Fibroblast of mammary gland (primary cell): ENCODE data around the gene SERPINA9.

Experiments used
- DNase-seq: peaks from one replicate; pipeline ENCODE4 v3.0.0-alpha.2; 2010; ENCODE audit warnings: low read depth
- H3K4me3 ChIP-seq: 2 replicates; pipeline ENCODE4 v1.5.1; 2011; ENCODE audit warnings: low read depth, mild to moderate bottlenecking, low read length, moderate library complexity; ENCODE audit not compliant: control insufficient read depth
- TF ChIP-seq, protein P1 (sequence below): conservative IDR thresholded peaks from 2 replicates; pipeline ENCODE4 v1.5.1; 2011; ENCODE audit warnings: low read depth, low read length, inconsistent platforms; ENCODE audit not compliant: control insufficient read depth, insufficient read depth

SERPINA9 gene

DNA sequence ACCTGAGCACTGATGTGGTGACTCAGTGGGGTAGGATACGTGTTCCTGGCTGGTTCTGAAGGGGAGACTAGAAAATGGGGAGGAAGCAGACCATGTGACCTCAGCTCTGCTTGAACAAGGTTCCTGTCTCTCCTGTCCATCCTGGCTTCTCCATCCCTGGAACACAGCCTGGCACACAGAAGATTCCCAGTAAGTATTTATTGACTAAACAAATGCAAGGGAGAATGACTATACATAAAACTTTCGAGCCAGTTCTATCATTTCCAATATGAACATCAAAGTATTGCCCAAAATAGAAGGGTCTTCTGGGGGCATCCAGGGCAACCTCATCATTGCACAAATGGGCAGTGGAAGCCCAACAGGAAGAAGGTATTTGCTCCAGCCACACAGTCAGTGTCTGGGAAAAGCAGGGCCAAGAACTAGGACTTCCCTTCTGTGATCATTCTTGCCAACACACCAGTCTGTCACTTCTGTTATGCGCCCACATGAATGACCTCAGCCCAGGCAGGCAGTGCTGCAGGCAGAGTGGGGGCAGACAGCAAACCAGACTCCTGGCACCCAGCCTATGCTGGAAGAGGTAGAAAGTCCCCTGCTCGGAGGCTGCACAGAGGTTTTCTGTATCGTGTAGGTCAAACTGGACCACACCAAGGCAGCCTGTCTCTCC is 5.6 kb upstream of the SERPINA9 start:
- TF ChIP-seq, protein P1, sequence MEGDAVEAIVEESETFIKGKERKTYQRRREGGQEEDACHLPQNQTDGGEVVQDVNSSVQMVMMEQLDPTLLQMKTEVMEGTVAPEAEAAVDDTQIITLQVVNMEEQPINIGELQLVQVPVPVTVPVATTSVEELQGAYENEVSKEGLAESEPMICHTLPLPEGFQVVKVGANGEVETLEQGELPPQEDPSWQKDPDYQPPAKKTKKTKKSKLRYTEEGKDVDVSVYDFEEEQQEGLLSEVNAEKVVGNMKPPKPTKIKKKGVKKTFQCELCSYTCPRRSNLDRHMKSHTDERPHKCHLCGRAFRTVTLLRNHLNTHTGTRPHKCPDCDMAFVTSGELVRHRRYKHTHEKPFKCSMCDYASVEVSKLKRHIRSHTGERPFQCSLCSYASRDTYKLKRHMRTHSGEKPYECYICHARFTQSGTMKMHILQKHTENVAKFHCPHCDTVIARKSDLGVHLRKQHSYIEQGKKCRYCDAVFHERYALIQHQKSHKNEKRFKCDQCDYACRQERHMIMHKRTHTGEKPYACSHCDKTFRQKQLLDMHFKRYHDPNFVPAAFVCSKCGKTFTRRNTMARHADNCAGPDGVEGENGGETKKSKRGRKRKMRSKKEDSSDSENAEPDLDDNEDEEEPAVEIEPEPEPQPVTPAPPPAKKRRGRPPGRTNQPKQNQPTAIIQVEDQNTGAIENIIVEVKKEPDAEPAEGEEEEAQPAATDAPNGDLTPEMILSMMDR = no peak
- peak; percentile 45 for DNase-seq
- no peak overlapping the region for H3K4me3 ChIP-seq

DNA sequence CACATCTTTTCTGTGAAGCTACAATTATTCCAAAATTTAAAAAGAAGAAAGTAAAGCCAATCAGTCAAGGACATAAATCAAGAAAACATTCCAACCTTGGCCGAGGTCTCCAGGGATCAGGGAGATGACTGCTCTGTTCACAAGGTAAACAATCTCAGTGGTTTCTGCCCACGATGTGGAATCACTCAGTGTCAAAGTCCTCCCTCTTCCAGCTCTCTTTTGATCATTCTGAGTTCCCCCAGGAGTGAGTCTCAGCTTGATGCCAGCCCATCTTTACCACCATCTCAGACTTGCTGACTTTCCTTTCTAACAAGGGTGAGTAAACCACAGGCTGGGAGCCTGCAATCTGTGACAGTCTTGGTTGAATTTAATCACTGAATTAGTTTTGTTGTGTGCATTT is 4.8 kb upstream of the SERPINA9 start:
- DNase-seq = peak; percentile 24
- no peak overlapping the region for H3K4me3 ChIP-seq
- TF ChIP-seq, protein P1 = no peak

DNA sequence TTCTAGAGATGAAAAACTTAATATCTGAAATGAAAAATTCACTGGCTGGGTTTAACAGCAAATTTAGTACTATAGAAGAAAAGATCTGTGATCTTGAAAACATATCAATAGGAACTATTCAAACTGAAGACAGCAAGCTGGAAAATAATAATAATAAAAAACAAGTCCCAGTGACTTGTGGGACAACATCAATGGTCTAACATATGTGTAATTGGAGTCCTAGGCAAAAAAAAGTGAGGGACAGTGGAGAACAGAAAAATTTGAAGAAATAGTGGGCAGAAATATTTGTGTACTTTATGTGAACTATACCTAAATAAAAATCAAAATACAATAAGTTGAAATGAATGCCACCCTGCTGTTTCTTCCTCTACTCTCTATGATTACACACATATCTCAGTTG is 2.4 kb upstream of the SERPINA9 start:
- TF ChIP-seq, protein P1 = no peak
- DNase-seq = no peak
- no peak overlapping the region for H3K4me3 ChIP-seq

DNA sequence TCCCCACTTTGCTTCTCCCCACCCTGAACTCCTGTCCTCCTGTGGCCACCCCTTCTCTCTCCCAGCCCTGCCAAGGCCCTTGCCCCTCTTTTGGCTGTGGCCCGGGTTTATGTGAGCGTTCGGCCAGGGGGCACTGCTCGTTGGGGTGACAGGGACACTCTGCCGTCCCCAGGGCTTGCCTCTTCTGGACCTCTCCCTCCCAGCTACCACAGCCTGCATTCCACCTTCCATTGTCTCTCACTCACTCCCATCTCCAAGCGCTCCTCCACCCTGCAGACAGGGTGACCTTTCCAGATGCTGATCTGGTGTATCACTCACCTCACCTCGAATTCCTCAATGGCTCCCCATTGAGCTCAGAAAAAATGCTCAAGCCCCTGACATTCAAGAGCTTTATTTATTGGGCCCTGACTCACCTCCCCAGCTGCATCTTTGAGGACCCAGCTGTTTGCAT is 1.4 kb downstream of the SERPINA9 start:
- TF ChIP-seq, protein P1 = no peak
- no peak for DNase-seq
- no peak overlapping the region for H3K4me3 ChIP-seq

DNA sequence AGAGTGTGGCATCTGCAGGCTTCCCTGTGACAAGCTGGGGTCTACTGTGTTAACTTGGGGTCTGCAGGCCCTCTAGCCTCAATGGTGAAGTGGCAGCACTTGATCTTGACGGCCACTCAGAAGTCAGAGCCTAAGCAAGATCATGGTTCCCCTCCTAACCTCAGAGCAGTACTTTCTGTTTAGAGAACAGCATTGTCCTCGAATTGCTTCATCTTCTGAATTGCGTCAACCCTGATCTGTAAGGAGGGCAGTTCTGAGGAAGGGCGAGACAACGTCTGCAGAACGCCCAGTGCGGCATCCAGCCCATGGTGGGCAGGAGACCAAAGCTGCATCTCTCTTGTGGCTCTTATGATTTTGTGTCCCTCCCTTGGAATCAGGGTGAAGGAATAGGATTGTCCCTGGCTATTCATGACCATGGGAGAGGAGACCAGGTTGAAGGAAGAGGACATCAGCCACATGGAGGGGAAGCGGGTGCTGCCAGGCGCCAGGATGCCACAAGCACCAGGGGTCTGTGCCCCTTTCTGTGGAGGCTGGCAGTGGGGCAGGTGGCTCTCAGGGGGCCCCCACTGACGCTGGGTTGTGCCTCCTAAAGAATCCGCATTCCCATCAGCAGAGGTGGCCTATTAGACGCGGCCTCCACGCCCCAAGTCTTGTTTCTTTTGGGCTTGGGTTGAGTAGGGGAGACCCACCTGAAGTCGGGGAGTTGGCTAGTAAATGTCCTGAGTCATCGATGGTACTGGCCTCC is 2.2 kb downstream of the SERPINA9 start:
- TF ChIP-seq, protein P1 = no peak
- DNase-seq = no peak
- H3K4me3 ChIP-seq = no peak overlapping the region

DNA sequence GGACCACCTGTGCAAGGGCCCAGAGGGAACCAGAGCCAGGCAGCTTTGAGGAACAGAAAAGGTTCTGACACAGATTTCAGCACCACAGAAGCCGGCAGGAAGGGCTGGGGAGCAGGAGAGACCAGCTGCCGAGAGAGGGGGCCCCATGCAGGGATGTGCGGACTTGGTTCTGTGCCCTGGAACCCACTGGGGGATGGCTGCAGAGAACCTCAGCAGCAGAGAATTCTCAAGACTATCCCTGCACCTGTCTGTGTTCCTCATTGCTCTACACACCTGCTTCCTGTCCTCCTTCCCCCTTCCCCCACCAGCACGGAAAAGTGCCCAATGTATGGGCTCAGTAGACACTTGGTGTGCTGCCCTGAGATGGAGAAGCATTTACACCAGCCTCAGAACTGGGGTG is 3.2 kb downstream of the SERPINA9 start:
- no peak overlapping the region for H3K4me3 ChIP-seq
- TF ChIP-seq, protein P1 = no peak
- DNase-seq = no peak

DNA sequence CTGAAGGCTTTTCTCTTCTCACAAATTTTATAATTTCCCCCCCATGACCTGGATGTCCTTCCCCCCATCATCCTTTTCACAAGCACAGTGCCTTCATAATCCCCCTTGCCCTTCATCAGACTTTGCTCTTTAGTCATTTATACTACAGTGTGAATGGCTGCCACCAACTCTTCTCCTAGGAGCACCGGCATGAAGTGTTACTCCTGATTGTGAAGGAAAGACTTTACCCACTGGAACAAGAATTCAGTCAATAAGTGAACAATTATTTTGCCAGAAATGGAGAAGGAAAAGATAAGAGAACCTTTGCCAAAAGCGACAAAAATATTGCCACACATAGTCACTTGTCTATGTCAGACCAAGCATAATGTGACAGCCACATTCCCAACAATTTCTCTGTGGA is 5.0 kb downstream of the SERPINA9 start:
- no peak overlapping the region for H3K4me3 ChIP-seq
- no peak for DNase-seq
- TF ChIP-seq, protein P1 = no peak
